Sigmoid colon (tissue), 7 donors: ENCODE measurements around the gene ZFHX3. TPM values are rescaled to one million over a fixed set of nuclear protein-coding genes. Genes with fewer than 3 reads are reported as not detected.

Experiments used
- DNase-seq: peaks from one replicate; pipeline ENCODE4 v3.0.0-alpha.2; 2019
- H3K27ac ChIP-seq, 4 donors: fragments of 200-600 bp; sonication (generic); one replicate each; pipeline ENCODE4 v1.5.1; 2016 to 2019; ENCODE audit warnings: mild to moderate bottlenecking in 1 of 4
- H3K27me3 ChIP-seq, 3 donors: fragments of 200-600 bp; sonication (generic); one replicate each; pipeline ENCODE4 v1.5.1; 2019; ENCODE audit warnings: mild to moderate bottlenecking in 1 of 3
- H3K36me3 ChIP-seq, 4 donors: fragments of 200-600 bp; sonication (generic); one replicate each; pipeline ENCODE4 v1.5.1; 2016 to 2019
- H3K4me1 ChIP-seq, 4 donors: fragments of 200-600 bp; sonication (generic); one replicate each; pipeline ENCODE4 v1.5.1; 2017 to 2019
- H3K4me3 ChIP-seq, 4 donors: fragments of 200-600 bp; sonication (generic); one replicate each; pipeline ENCODE4 v1.5.1; 2017 to 2019; ENCODE audit warnings: mild to moderate bottlenecking in 2 of 4, moderate library complexity in 1 of 4
- H3K9me3 ChIP-seq, 4 donors: fragments of 200-600 bp in 3 of 4; sonication (generic) in 3 of 4; one replicate each; pipeline versions ENCODE4 v1.5.1 to v1.6.1; 2013 to 2019
- CTCF ChIP-seq, 4 experiments: fragments of 450-650 bp in 3 of 4; fragments of 200-600 bp in 1 of 4; IDR thresholded peaks; one replicate each; pipeline ENCODE4 v1.5.1; 2016 to 2019; ENCODE audit warnings: antibody characterized with exemption in 4 of 4, mild to moderate bottlenecking in 3 of 4, moderate library complexity in 2 of 4
- EP300 ChIP-seq, 4 donors: sonication (generic); formaldehyde crosslinking; IDR thresholded peaks; one replicate each; pipeline ENCODE4 v1.6.1; 2017; ENCODE audit warnings: antibody characterized with exemption in 4 of 4
- POLR2A ChIP-seq, 2 donors: fragments of 450-650 bp; IDR thresholded peaks; one replicate each; pipeline ENCODE4 v1.6.1; 2016; ENCODE audit warnings: antibody characterized with exemption in 2 of 2, mild to moderate bottlenecking in 2 of 2, moderate library complexity in 2 of 2
- POLR2AphosphoS5 ChIP-seq, 4 donors: sonication (generic); formaldehyde crosslinking; IDR thresholded peaks; one replicate each; pipeline ENCODE4 v1.6.1; 2017; ENCODE audit warnings: antibody characterized with exemption in 4 of 4
- WGBS, 2 donors: extraction: QIAGEN DNeasy Blood & Tissue Kit; methylation state at CpG; one replicate each; pipeline ENCODE4 v1.1.7; 2013; 5-methylcytosine and 5-hydroxymethylcytosine counted together
- intact Hi-C: fragments of 100-400 bp; cut with DNase I; formaldehyde crosslinking; loops from one replicate; pipeline ENCODE4 v1.15.1; 2023
- polyA plus RNA-seq, 3 donors: library from polyadenylated mRNA; stranded (reverse); fragments of 200-250 nt; gene quantifications; one replicate each; pipeline ENCODE4 v1.2.3, GENCODE V29; 2013
- total RNA-seq, 4 donors: library from RNA; depleted of rRNA; stranded (reverse); fragments of >200 nt; gene quantifications; one replicate each; pipeline ENCODE4 v1.1.0, GENCODE V29; 2016
- donor health status: healthy with polysubstance abuse.
- donor health status: Bipolar disorder and iron deficiency.
- donor health status: healthy.

Gene ZFHX3
- total and polyA plus RNA-seq, 7 donors = 0.69 to 38.8 (median 17.8) TPM

DNA sequence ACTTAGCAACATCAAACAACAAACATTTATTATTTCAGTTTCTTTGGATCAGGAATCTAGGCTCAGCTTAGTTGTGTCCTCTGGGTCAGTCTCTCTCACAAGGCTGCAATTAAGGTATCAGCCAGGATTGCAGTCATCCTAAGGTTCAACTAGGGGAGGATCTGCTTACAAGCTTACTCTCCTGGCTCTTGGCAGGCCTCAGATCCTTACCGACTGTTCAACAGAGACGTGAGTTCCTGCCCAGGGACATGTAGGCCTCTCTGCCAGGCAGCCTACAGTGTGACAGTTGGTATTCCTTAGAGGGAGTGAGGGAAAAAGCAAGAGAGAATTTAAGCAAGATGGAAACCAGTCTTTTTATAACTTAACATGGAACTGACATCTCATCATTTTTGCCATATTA is 294.0 kb downstream of the ZFHX3 start:
- H3K4me3 ChIP-seq = no peak overlapping the region
- H3K27ac ChIP-seq = no peak overlapping the region
- no peak for TF ChIP-seq EP300 (IDR thresholded peaks at IDR 0.05)
- TF ChIP-seq POLR2A (IDR thresholded peaks at IDR 0.05) = no peak
- no peak for TF ChIP-seq POLR2AphosphoS5 (IDR thresholded peaks at IDR 0.05)
- no peak for TF ChIP-seq CTCF (IDR thresholded peaks at IDR 0.05)
- H3K27me3 ChIP-seq = no peaks in the 10 kb centered on the region
- no peak for DNase-seq
- WGBS, 2 donors = 88 to 93% methylated on average over 2 of the region's 2 CpGs
- intact Hi-C loops = no loop called here
- H3K36me3 ChIP-seq = no peaks in the 10 kb centered on the region
- H3K9me3 ChIP-seq = peaks cover 0 to 4% (median 0%) of the 10 kb centered on the region in 4 donors
- no peaks in the 10 kb centered on the region for H3K4me1 ChIP-seq

GRCh38 chr16:72752004-72752695 is 295.8 kb downstream of the ZFHX3 start:
- Histone ChIP-seq H3K36me3 (no peaks in the 10 kb centered on the region), H3K27me3 (no peaks in the 10 kb centered on the region), H3K27ac (no peak overlapping the region), H3K4me3 (no peak overlapping the region), H3K9me3 (no peaks in the 10 kb centered on the region), H3K4me1 (no peaks in the 10 kb centered on the region)
- WGBS, 2 donors = 95 to 96% methylated on average over 7 of the region's 7 CpGs
- no peak for DNase-seq
- intact Hi-C loops = no loop called here
- no peak for TF ChIP-seq CTCF (IDR thresholded peaks at IDR 0.05)
- no peak for TF ChIP-seq POLR2A (IDR thresholded peaks at IDR 0.05)
- no peak for TF ChIP-seq POLR2AphosphoS5 (IDR thresholded peaks at IDR 0.05)
- TF ChIP-seq EP300 (IDR thresholded peaks at IDR 0.05) = no peak

DNA sequence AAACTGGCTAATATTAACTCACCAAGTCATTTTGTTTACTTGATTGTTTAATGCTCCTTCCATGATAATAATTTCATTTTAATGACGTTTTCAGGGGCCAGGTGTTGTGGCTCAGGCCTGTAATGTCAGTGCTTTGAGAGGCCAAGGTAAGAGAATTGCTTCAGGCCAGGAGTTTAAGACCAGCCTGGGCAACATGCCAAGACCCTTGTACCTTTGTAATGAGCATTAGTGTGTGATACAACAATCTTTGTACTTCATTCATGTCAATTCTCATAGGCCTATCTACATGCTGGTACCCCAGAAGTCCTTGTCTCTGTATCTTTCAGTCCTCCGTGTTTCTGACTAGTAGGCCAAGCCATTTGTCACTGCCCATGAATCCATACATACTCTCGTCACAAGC is 296.9 kb downstream of the ZFHX3 start:
- 75 to 86% methylated on average over 3 of the region's 3 CpGs for WGBS, 2 donors
- intact Hi-C loops = no loop called here
- TF ChIP-seq POLR2A (IDR thresholded peaks at IDR 0.05) (no peak), EP300 (IDR thresholded peaks at IDR 0.05) (no peak), POLR2AphosphoS5 (IDR thresholded peaks at IDR 0.05) (no peak), CTCF (IDR thresholded peaks at IDR 0.05) (no peak)

GRCh38 chr16:72749091-72749490 is 298.8 kb downstream of the ZFHX3 start:
- H3K4me1 ChIP-seq = no peaks in the 10 kb centered on the region
- intact Hi-C loops = no loop called here
- no peak overlapping the region for H3K4me3 ChIP-seq
- no peak overlapping the region for H3K27ac ChIP-seq
- TF ChIP-seq CTCF (IDR thresholded peaks at IDR 0.05) (no peak), POLR2AphosphoS5 (IDR thresholded peaks at IDR 0.05) (no peak), EP300 (IDR thresholded peaks at IDR 0.05) (no peak), POLR2A (IDR thresholded peaks at IDR 0.05) (no peak)
- no peaks in the 10 kb centered on the region for H3K9me3 ChIP-seq
- H3K27me3 ChIP-seq = no peaks in the 10 kb centered on the region
- DNase-seq = no peak
- no peaks in the 10 kb centered on the region for H3K36me3 ChIP-seq

More for the DNA sequence above, 296.9 kb downstream of the ZFHX3 start:
- no peak overlapping the region for H3K4me3 ChIP-seq
- no peaks in the 10 kb centered on the region for H3K4me1 ChIP-seq
- H3K27me3 ChIP-seq = no peaks in the 10 kb centered on the region
- no peak overlapping the region for H3K27ac ChIP-seq
- no peak for DNase-seq
- no peaks in the 10 kb centered on the region for H3K9me3 ChIP-seq
- no peaks in the 10 kb centered on the region for H3K36me3 ChIP-seq
